ENCODE measurements around the gene PPP2R5D. TPM values are rescaled to one million over a fixed set of nuclear protein-coding genes. Genes with fewer than 3 reads are reported as not detected.

The PPP2R5D gene
- total and polyA plus RNA-seq, 2 of the 8 experiments (the other 6 are each of a cell fraction or from before 2014, with no cell fraction given) = 52.1 to 55.7 TPM

DNA sequence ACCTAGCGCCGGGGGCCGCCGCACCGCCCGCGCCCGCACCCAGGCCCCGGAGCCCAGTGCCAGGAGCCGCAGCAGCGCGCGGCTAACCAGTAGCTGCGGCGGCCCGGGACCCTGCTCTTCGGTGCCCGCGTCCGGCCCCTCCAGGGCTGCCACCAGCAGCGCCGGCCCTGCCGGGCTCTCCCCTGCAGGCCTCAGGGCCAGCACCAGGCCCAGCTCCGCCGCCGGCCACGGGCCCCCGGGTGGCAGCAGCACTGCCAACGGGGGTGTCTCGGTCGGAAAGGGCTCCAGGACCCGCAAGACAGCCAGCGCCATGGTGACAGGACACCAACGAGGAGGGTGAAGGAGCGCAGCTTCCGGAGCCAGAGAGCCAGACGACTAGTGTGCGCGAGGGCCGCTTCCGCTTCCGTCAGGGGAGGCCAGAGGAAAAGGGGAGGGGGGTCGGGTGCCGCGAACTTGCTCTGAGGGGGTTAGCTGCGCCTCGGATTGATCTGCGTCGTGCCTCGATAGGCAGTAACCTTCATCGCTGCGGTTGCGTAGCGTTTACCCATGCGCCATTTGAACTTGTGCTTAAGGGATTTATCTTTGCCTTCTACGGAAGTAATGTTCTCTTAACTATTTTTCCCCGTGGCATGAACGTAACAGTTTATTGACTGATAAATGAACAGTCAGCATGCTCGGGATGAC is 5.4 kb upstream of the PPP2R5D start, which contains the start of gene PEX6 (continued):
- TF ChIP-seq, protein P1, sequence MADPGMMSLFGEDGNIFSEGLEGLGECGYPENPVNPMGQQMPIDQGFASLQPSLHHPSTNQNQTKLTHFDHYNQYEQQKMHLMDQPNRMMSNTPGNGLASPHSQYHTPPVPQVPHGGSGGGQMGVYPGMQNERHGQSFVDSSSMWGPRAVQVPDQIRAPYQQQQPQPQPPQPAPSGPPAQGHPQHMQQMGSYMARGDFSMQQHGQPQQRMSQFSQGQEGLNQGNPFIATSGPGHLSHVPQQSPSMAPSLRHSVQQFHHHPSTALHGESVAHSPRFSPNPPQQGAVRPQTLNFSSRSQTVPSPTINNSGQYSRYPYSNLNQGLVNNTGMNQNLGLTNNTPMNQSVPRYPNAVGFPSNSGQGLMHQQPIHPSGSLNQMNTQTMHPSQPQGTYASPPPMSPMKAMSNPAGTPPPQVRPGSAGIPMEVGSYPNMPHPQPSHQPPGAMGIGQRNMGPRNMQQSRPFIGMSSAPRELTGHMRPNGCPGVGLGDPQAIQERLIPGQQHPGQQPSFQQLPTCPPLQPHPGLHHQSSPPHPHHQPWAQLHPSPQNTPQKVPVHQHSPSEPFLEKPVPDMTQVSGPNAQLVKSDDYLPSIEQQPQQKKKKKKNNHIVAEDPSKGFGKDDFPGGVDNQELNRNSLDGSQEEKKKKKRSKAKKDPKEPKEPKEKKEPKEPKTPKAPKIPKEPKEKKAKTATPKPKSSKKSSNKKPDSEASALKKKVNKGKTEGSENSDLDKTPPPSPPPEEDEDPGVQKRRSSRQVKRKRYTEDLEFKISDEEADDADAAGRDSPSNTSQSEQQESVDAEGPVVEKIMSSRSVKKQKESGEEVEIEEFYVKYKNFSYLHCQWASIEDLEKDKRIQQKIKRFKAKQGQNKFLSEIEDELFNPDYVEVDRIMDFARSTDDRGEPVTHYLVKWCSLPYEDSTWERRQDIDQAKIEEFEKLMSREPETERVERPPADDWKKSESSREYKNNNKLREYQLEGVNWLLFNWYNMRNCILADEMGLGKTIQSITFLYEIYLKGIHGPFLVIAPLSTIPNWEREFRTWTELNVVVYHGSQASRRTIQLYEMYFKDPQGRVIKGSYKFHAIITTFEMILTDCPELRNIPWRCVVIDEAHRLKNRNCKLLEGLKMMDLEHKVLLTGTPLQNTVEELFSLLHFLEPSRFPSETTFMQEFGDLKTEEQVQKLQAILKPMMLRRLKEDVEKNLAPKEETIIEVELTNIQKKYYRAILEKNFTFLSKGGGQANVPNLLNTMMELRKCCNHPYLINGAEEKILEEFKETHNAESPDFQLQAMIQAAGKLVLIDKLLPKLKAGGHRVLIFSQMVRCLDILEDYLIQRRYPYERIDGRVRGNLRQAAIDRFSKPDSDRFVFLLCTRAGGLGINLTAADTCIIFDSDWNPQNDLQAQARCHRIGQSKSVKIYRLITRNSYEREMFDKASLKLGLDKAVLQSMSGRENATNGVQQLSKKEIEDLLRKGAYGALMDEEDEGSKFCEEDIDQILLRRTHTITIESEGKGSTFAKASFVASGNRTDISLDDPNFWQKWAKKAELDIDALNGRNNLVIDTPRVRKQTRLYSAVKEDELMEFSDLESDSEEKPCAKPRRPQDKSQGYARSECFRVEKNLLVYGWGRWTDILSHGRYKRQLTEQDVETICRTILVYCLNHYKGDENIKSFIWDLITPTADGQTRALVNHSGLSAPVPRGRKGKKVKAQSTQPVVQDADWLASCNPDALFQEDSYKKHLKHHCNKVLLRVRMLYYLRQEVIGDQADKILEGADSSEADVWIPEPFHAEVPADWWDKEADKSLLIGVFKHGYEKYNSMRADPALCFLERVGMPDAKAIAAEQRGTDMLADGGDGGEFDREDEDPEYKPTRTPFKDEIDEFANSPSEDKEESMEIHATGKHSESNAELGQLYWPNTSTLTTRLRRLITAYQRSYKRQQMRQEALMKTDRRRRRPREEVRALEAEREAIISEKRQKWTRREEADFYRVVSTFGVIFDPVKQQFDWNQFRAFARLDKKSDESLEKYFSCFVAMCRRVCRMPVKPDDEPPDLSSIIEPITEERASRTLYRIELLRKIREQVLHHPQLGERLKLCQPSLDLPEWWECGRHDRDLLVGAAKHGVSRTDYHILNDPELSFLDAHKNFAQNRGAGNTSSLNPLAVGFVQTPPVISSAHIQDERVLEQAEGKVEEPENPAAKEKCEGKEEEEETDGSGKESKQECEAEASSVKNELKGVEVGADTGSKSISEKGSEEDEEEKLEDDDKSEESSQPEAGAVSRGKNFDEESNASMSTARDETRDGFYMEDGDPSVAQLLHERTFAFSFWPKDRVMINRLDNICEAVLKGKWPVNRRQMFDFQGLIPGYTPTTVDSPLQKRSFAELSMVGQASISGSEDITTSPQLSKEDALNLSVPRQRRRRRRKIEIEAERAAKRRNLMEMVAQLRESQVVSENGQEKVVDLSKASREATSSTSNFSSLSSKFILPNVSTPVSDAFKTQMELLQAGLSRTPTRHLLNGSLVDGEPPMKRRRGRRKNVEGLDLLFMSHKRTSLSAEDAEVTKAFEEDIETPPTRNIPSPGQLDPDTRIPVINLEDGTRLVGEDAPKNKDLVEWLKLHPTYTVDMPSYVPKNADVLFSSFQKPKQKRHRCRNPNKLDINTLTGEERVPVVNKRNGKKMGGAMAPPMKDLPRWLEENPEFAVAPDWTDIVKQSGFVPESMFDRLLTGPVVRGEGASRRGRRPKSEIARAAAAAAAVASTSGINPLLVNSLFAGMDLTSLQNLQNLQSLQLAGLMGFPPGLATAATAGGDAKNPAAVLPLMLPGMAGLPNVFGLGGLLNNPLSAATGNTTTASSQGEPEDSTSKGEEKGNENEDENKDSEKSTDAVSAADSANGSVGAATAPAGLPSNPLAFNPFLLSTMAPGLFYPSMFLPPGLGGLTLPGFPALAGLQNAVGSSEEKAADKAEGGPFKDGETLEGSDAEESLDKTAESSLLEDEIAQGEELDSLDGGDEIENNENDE (IDR thresholded peaks at IDR 0.05; ENCODE audit: insufficient replicate concordance, low read length) = no peak
- TF ChIP-seq, protein P2, sequence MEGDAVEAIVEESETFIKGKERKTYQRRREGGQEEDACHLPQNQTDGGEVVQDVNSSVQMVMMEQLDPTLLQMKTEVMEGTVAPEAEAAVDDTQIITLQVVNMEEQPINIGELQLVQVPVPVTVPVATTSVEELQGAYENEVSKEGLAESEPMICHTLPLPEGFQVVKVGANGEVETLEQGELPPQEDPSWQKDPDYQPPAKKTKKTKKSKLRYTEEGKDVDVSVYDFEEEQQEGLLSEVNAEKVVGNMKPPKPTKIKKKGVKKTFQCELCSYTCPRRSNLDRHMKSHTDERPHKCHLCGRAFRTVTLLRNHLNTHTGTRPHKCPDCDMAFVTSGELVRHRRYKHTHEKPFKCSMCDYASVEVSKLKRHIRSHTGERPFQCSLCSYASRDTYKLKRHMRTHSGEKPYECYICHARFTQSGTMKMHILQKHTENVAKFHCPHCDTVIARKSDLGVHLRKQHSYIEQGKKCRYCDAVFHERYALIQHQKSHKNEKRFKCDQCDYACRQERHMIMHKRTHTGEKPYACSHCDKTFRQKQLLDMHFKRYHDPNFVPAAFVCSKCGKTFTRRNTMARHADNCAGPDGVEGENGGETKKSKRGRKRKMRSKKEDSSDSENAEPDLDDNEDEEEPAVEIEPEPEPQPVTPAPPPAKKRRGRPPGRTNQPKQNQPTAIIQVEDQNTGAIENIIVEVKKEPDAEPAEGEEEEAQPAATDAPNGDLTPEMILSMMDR (IDR thresholded peaks at IDR 0.05; ENCODE audit: control extremely low read depth in 1 of 3, insufficient read depth in 1 of 3, low read depth in 1 of 3, low read length in 3 of 3) = no peak; a peak in 1 of 4 replicates
- peak; percentile 70; the same call in 1 of the 2 replicates for TF ChIP-seq RBBP5 (IDR thresholded peaks at IDR 0.05; ENCODE audit: borderline replicate concordance, low read depth, low read length)
- peak; percentile 72; the same call in 1 of the 2 replicates for TF ChIP-seq TBP (IDR thresholded peaks at IDR 0.05; ENCODE audit: low read depth, low read length)
- no peak for TF ChIP-seq EP300 (IDR thresholded peaks at IDR 0.05; ENCODE audit: borderline replicate concordance in 1 of 2, low read depth in 2 of 2, low read length in 2 of 2)
- TF ChIP-seq HDAC6 (IDR thresholded peaks at IDR 0.05; ENCODE audit: low read depth, low read length) = no peak
- TF ChIP-seq TAF1 (IDR thresholded peaks at IDR 0.05; ENCODE audit: low read depth, low read length) = peak; percentile 62; the same call in 1 of the 2 replicates

All from H1 (cell line).